IMR-90 (cell line): ENCODE data around the gene GCSAM. TPM values are rescaled to one million over a fixed set of nuclear protein-coding genes. Genes with fewer than 3 reads are reported as not detected.

Experiments
- ATAC-seq: fragments of 200-7000 bp; cut with Tn5 transposase; 2 replicates; pipeline ENCODE4 v1.9.1; 2020; ENCODE audit warnings: low read depth, mild to moderate bottlenecking, moderate library complexity
- Bru-seq: library from RNA; stranded (reverse); fragments of 400-500 nt; gene quantifications from one replicate; lab custom pipeline; 2021; lab: Mats Ljungman, UMichigan
- BruChase-seq, 2 experiments: library from RNA; stranded (reverse); fragments of 400-500 nt; gene quantifications; one replicate each; lab custom pipeline; 2021; lab: Mats Ljungman, UMichigan
- BruUV-seq: library from RNA; stranded (reverse); fragments of 400-500 nt; replicated peaks from 2 replicates; lab custom pipeline; 2021; lab: Mats Ljungman, UMichigan
- CTCF ChIA-PET: fragments of 300-600 bp; formaldehyde crosslinking; extraction: SDS; loops from one replicate; lab custom pipeline; 2021; ENCODE audit warnings: antibody characterized with exemption; lab: Yijun Ruan, JAX
- POLR2A ChIA-PET: fragments of 300-600 bp; sonication (Branson Sonifier 250); formaldehyde crosslinking; loops from one replicate; lab custom pipeline; 2022; ENCODE audit warnings: antibody characterized with exemption; ENCODE audit not compliant: unreplicated experiment; lab: Charles Lee
- DNase-seq: peaks from one replicate; pipeline ENCODE4 v3.0.0; 2013
- H2AFZ ChIP-seq: replicated peaks from 2 replicates; pipeline ENCODE3; 2013; ENCODE audit warnings: low read length, mild to moderate bottlenecking; ENCODE audit not compliant: poor library complexity
- H2AK5ac ChIP-seq: 2 replicates; pipeline ENCODE4 v1.6.1; 2013; ENCODE audit warnings: low read depth, low read length, inconsistent platforms
- H2AK9ac ChIP-seq: replicated peaks from 2 replicates; pipeline ENCODE3; 2013; ENCODE audit warnings: mild to moderate bottlenecking, low read depth, low read length, moderate library complexity; ENCODE audit not compliant: poor library complexity
- H2BK120ac ChIP-seq: 2 replicates; pipeline ENCODE4 v1.6.1; 2013; ENCODE audit warnings: low read depth, low read length, inconsistent platforms
- H2BK15ac ChIP-seq: 3 replicates; pipeline ENCODE4 v1.6.1; 2013; ENCODE audit warnings: low read depth, low read length, inconsistent platforms
- H2BK20ac ChIP-seq: 2 replicates; pipeline ENCODE4 v1.6.1; 2013; ENCODE audit warnings: low read depth, mild to moderate bottlenecking, inconsistent platforms, low read length, moderate library complexity
- H2BK5ac ChIP-seq: 2 replicates; pipeline ENCODE4 v1.6.1; 2013; ENCODE audit warnings: mild to moderate bottlenecking, low read depth, low read length, inconsistent platforms; ENCODE audit not compliant: poor library complexity, severe bottlenecking
- H3K14ac ChIP-seq: replicated peaks from 2 replicates; pipeline ENCODE4 v1.6.1; 2013; ENCODE audit warnings: low read depth, low read length, inconsistent platforms
- H3K18ac ChIP-seq: 2 replicates; pipeline ENCODE4 v1.6.1; 2013; ENCODE audit warnings: low read depth, low read length, control low read depth
- H3K23ac ChIP-seq: 2 replicates; pipeline ENCODE4 v1.6.1; 2013; ENCODE audit warnings: low read depth, low read length, inconsistent platforms
- H3K27ac ChIP-seq: 2 replicates; pipeline ENCODE4 v1.5.1; 2013; ENCODE audit warnings: mild to moderate bottlenecking, control low read depth, low read length; ENCODE audit not compliant: insufficient read depth
- H3K27me3 ChIP-seq: 2 replicates; pipeline ENCODE4 v1.6.1; 2013; ENCODE audit warnings: low read length; ENCODE audit not compliant: control insufficient read depth, insufficient read depth
- H3K36me3 ChIP-seq: 2 replicates; pipeline ENCODE4 v1.6.1; 2013; ENCODE audit warnings: low read length, mixed read lengths; ENCODE audit not compliant: control insufficient read depth, insufficient read depth
- H3K4ac ChIP-seq: 2 replicates; pipeline ENCODE4 v1.6.1; 2013; ENCODE audit warnings: low read depth, low read length, inconsistent platforms
- H3K4me1 ChIP-seq: 2 replicates; pipeline ENCODE4 v1.6.1; 2013; ENCODE audit warnings: low read length, mixed read lengths; ENCODE audit not compliant: control insufficient read depth, insufficient read depth
- H3K4me2 ChIP-seq: 2 replicates; pipeline ENCODE4 v1.6.1; 2013; ENCODE audit warnings: low read depth, mild to moderate bottlenecking, control low read depth, low read length, moderate library complexity
- H3K4me3 ChIP-seq: 2 replicates; pipeline ENCODE4 v1.5.1; 2013; ENCODE audit warnings: low read depth, mild to moderate bottlenecking, control low read depth, low read length, moderate library complexity; ENCODE audit not compliant: insufficient read depth
- H3K56ac ChIP-seq: 2 replicates; pipeline ENCODE4 v1.6.1; 2013; ENCODE audit warnings: low read length, inconsistent platforms; ENCODE audit not compliant: insufficient read depth; ENCODE audit errors: extremely low read depth
- H3K79me1 ChIP-seq, 2 experiments: 2 replicates each; pipeline ENCODE4 v1.6.1; 2013; ENCODE audit warnings: low read length in 2 of 2, inconsistent platforms in 1 of 2, low read depth in 1 of 2
- H3K9ac ChIP-seq: 2 replicates; pipeline ENCODE4 v1.6.1; 2013; ENCODE audit warnings: low read depth, low read length, control low read depth
- H3K9me1 ChIP-seq: 2 replicates; pipeline ENCODE4 v1.6.1; 2013; ENCODE audit warnings: low read length, inconsistent platforms; ENCODE audit not compliant: insufficient read depth
- H3K9me3 ChIP-seq: 2 replicates; pipeline ENCODE4 v1.6.1; 2013; ENCODE audit warnings: low read length; ENCODE audit not compliant: control insufficient read depth, insufficient read depth
- H4K20me1 ChIP-seq: 2 replicates; pipeline ENCODE4 v1.6.1; 2013; ENCODE audit warnings: low read length, inconsistent platforms; ENCODE audit not compliant: insufficient read depth
- H4K5ac ChIP-seq: 2 replicates; pipeline ENCODE4 v1.6.1; 2013; ENCODE audit warnings: mild to moderate bottlenecking, low read depth, low read length, control low read depth
- H4K8ac ChIP-seq, 2 experiments: 2 replicates each; pipeline ENCODE4 v1.6.1; 2013; ENCODE audit warnings: low read depth in 2 of 2, low read length in 2 of 2, control low read depth in 1 of 2, inconsistent platforms in 1 of 2
- H4K91ac ChIP-seq: 2 replicates; pipeline ENCODE4 v1.6.1; 2013; ENCODE audit warnings: low read depth, low read length, inconsistent platforms; ENCODE audit not compliant: insufficient read depth
- BHLHE40 ChIP-seq: fragments of 150-350 bp; IDR thresholded peaks from 2 replicates; pipeline ENCODE4 v1.6.1; 2016; ENCODE audit warnings: mild to moderate bottlenecking, low read depth, low read length
- FOS ChIP-seq: fragments of 150-350 bp; IDR thresholded peaks from 2 replicates; pipeline ENCODE4 v1.6.1; 2016; ENCODE audit warnings: low read depth, low read length
- NFE2L2 ChIP-seq: fragments of 150-350 bp; IDR thresholded peaks from 2 replicates; pipeline ENCODE4 v1.6.1; 2016; ENCODE audit warnings: low read depth, mild to moderate bottlenecking, low read length
- POLR2A ChIP-seq: IDR thresholded peaks from 2 replicates; pipeline ENCODE4 v1.6.1; 2012; ENCODE audit warnings: mild to moderate bottlenecking, low read depth, low read length
- RFX5 ChIP-seq: IDR thresholded peaks from 2 replicates; pipeline ENCODE4 v1.8.0; 2012; ENCODE audit warnings: low read depth, mild to moderate bottlenecking, low read length, moderate library complexity
- WGBS, 2 experiments: methylation state at CpG; one replicate each; pipeline versions ENCODE4 v1.1.5 to v1.1.7; 2013; ENCODE audit warnings: missing lambda C conversion rate in 2 of 2; ENCODE audit not compliant: insufficient read length in 1 of 2; ENCODE audit errors: extremely low coverage in 2 of 2; 5-methylcytosine and 5-hydroxymethylcytosine counted together
- dilution Hi-C: fragments of 300-500 bp; cut with HindIII; formaldehyde crosslinking; loops from one replicate; pipeline ENCODE4 v1.14.3; 2018; ENCODE audit warnings: low sequenced_read_pairs; ENCODE audit not compliant: unreplicated experiment
- in situ Hi-C: fragments of 300-500 bp; cut with MboI; formaldehyde crosslinking; loops from 3 replicates; pipeline ENCODE4 v1.14.3; 2019; ENCODE audit warnings: low sequenced_read_pairs, inconsistent platforms, mixed read lengths
- intact Hi-C: fragments of 100-400 bp; cut with micrococcal nuclease; formaldehyde crosslinking; loops from 2 replicates; pipeline ENCODE4 v1.10.0; 2022
- long read RNA-seq: library from polyadenylated mRNA; unstranded; transcript quantifications from one replicate; pipeline ENCODE4 v2.0.0, GENCODE V29; 2021; ENCODE audit not compliant: unreplicated experiment
- polyA plus RNA-seq, 3 experiments: library from polyadenylated mRNA; depleted of rRNA; stranded (reverse); fragments of >200 nt; gene quantifications; 2 replicates each; pipeline ENCODE4 v1.2.3, GENCODE V29; 2012; ENCODE audit warnings: low replicate concordance in 1 of 3
- total RNA-seq: library from RNA; depleted of rRNA; stranded (reverse); fragments of >200 nt; gene quantifications from 2 replicates; pipeline ENCODE4 v1.2.3, GENCODE V29; 2012; rRNA removed

Gene GCSAM, protein sequence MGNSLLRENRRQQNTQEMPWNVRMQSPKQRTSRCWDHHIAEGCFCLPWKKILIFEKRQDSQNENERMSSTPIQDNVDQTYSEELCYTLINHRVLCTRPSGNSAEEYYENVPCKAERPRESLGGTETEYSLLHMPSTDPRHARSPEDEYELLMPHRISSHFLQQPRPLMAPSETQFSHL
- total RNA-seq (not detected in 2 replicates), polyA plus RNA-seq (2012; rRNA removed) (not detected in 2 replicates), Bru-seq, nascent RNA (percentile 10 among the genes with signal in this experiment), BruChase-seq, experiment 1, labeled RNA remaining after a 6-hour chase (not detected), BruChase-seq, experiment 2, labeled RNA remaining after a 2-hour chase (not detected)
- not detected in 2 replicates for polyA plus RNA-seq (2012; cell fraction: cytosol; rRNA removed)
- not detected in 2 replicates for polyA plus RNA-seq (2012; cell fraction: nucleus; rRNA removed; ENCODE audit: low replicate concordance)
- long read RNA-seq: 0 reads

DNA sequence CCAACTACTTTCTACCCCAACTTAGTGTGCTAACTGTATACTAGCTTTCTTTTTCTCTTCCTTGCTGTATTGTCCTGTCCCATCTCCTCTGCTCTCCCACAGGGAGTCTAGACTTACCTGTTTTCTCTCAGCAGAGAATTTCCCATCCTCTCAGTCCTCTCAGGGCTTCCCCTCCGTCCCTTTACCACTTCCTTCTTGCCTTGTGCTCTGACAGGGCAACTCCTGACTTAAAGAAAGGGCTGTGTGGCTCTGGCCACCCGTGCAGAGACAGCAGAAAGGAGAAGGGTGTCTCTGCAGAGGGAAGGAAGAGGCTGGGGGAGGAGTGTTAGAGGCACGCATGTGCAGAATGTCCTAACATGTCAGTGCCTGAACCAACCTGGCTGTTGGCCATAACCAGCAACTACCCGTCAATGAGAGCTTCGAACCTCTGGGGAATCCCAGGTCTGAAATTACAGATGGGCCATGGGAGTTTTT, at the start of gene GCSAM:
Gene GCSAM, minus strand, starts transcription at position 274 of the 474 bp plus-strand sequence. Its CDS starts 128 bp downstream, at position 146.
- in situ Hi-C loops: loop anchor here (25.0 kb wide), 1 partner anchor 379 kb away; no protein-coding TSS in a partner anchor
- H3K9me1 ChIP-seq: peaks cover 3% of the 10 kb centered on the region; the same call in 1 of the 2 replicates
- H4K91ac ChIP-seq: no peak within 1 kb of the TSS
- no peaks in the 10 kb centered on the region for H3K27me3 ChIP-seq
- TF ChIP-seq BHLHE40 (no peak), POLR2A (no peak), RFX5 (no peak), FOS (no peak), NFE2L2 (no peak)
- WGBS, 2 experiments: no CpG with 5 or more reads among the region's 5 CpGs
- BruUV-seq: no TSS peak
- H3K36me3 ChIP-seq: no peaks in the 10 kb centered on the region
- no peak within 1 kb of the TSS for H3K18ac ChIP-seq
- H4K20me1 ChIP-seq: no peaks in the 10 kb centered on the region
- H3K14ac ChIP-seq: no peak within 1 kb of the TSS
- intact Hi-C loops: no loop called here
- H2BK15ac ChIP-seq: no peak within 1 kb of the TSS
- no peak within 1 kb of the TSS for H3K27ac ChIP-seq
- ChIA-PET CTCF (no interaction called here), POLR2A (no interaction called here)
- ATAC-seq: no peak
- no peak within 1 kb of the TSS for H3K56ac ChIP-seq
- no peak within 1 kb of the TSS for H4K5ac ChIP-seq
- dilution Hi-C loops: no loop called here
- H2BK120ac ChIP-seq: no peak within 1 kb of the TSS
- no peak within 1 kb of the TSS for H3K4me2 ChIP-seq
- no peak within 1 kb of the TSS for H3K4ac ChIP-seq
- H2AK9ac ChIP-seq: no peak within 1 kb of the TSS
- H3K4me3 ChIP-seq: no peak within 1 kb of the TSS
- DNase-seq: no peak
- H3K79me1 ChIP-seq: no peaks in the 10 kb centered on the region
- no peak within 1 kb of the TSS for H3K9ac ChIP-seq
- no peak within 1 kb of the TSS for H3K23ac ChIP-seq
- no peak within 1 kb of the TSS for H2AFZ ChIP-seq
- no peak within 1 kb of the TSS for H2BK5ac ChIP-seq
- no peaks in the 10 kb centered on the region for H3K9me3 ChIP-seq
- H3K4me1 ChIP-seq: 0 out of 2 replicates have a peak, but pooled peaks cover 1% of the 10 kb centered on the region
- no peak within 1 kb of the TSS for H2BK20ac ChIP-seq
- no peak within 1 kb of the TSS for H4K8ac ChIP-seq
- no peak within 1 kb of the TSS for H2AK5ac ChIP-seq
